Kidney (tissue), 14 donors: Measurements from ENCODE around the gene MFNG. TPM values are rescaled to one million over a fixed set of nuclear protein-coding genes. Genes with fewer than 3 reads are reported as not detected.

Experiments used
- DNase-seq, 5 donors: peaks; one replicate each; pipeline ENCODE4 v3.0.0-alpha.2; 2013 to 2020
- FAIRE-seq: peaks from 2 replicates; lab custom pipeline; 2012; peaks lifted over from hg19 to GRCh38; lab: Jason Lieb, UNC
- H3K27ac ChIP-seq, 2 donors: one replicate each; pipeline ENCODE4 v1.7.0; 2013; ENCODE audit warnings: low read depth in 2 of 2, low read length in 2 of 2, inconsistent platforms in 1 of 2
- H3K27me3 ChIP-seq: one replicate; pipeline ENCODE4 v1.7.1; 2013; ENCODE audit warnings: low read length, inconsistent platforms; ENCODE audit not compliant: control insufficient read depth, insufficient read depth
- H3K36me3 ChIP-seq, 3 donors: one replicate each; pipeline versions ENCODE4 v1.7.0 to v1.7.1; 2013; ENCODE audit warnings: low read length in 3 of 3, control low read depth in 1 of 3, inconsistent platforms in 1 of 3; ENCODE audit not compliant: insufficient read depth in 3 of 3, control insufficient read depth in 2 of 3
- H3K4me1 ChIP-seq, 3 donors: one replicate each; pipeline versions ENCODE4 v1.7.0 to v1.7.1; 2013; ENCODE audit warnings: low read length in 3 of 3, inconsistent platforms in 1 of 3, low read depth in 1 of 3; ENCODE audit not compliant: control insufficient read depth in 2 of 3, insufficient read depth in 2 of 3
- H3K4me3 ChIP-seq, 3 donors: one replicate each; pipeline versions ENCODE4 v1.7.0 to v1.8.1; 2013; ENCODE audit warnings: low read length in 3 of 3, control low read depth in 1 of 3, inconsistent platforms in 1 of 3
- H3K9ac ChIP-seq, 3 donors: one replicate each; pipeline versions ENCODE4 v1.7.0 to v1.7.1; 2013; ENCODE audit warnings: low read length in 3 of 3, control low read depth in 1 of 3, inconsistent platforms in 1 of 3
- H3K9me3 ChIP-seq, 3 donors: one replicate each; pipeline versions ENCODE4 v1.7.0 to v1.7.1; 2013; ENCODE audit warnings: low read length in 3 of 3, control low read depth in 1 of 3, inconsistent platforms in 1 of 3; ENCODE audit not compliant: control insufficient read depth in 2 of 3, insufficient read depth in 1 of 3
- CTCF ChIP-seq: IDR thresholded peaks from 3 replicates; pipeline ENCODE4 v1.5.1; 2012; ENCODE audit warnings: mild to moderate bottlenecking, moderate library complexity, borderline replicate concordance; ENCODE audit not compliant: insufficient read depth; ENCODE audit errors: extremely low read depth
- intact Hi-C: fragments of 100-400 bp; cut with DNase I; formaldehyde crosslinking; loops from one replicate; pipeline ENCODE4 v1.11.1; 2022
- polyA plus RNA-seq: library from polyadenylated mRNA; stranded (reverse); fragments of 350-450 nt; fragmentation: Illumina TruSeq; extraction: RNeasy Lipid Tissue Mini Kit (QIAGEN cat#74804); gene quantifications from one replicate; pipeline ENCODE4 v1.2.3, GENCODE V29; 2014; ENCODE audit warnings: low read depth, low replicate concordance; ENCODE audit not compliant: insufficient read depth
- total RNA-seq: library from RNA; stranded (reverse); fragmentation: NEBNext Ultra II Directional; extraction: Animal tissue kit (Norgen Biotek cat#: 25700); gene quantifications from one replicate; pipeline ENCODE4 v1.2.1, GENCODE V29; 2021
- donor health status: control.
- donor health status: control.
- donor health status: control.
- donor health status: control.
- donor health status: control.
- donor health status: DM: yes; HTN: yes; CAD: no.
- donor health status: Normal renal cell carcinoma (clear cell type).

Gene MFNG
- total and polyA plus RNA-seq, 2 donors from 2014 or later, result 9.1 to 31.1 TPM

- DNase-seq, result peak in 2 of 5 donors; percentile 75 to 79
- no peak for TF ChIP-seq CTCF
These were observed 33.3 kb upstream of the MFNG start, which contains the start of gene CARD10 for GRCh38 chr22:37519268-37520195. Gene CARD10, minus strand, starts transcription at chr22:37519415. Its CDS starts 215 bp downstream, at chr22:37519200.

GRCh38 chr22:37518509-37519267 lies 32.5 kb upstream of the MFNG start:
- Histone ChIP-seq H3K9me3 (no peaks in the 10 kb centered on the region), H3K27me3 (no peaks in the 10 kb centered on the region), H3K27ac (peak overlapping the region; percentile 69 to 81), H3K36me3 (peaks cover 0 to 9% (median 6%) of the 10 kb centered on the region in 3 donors), H3K9ac (peak overlapping the region in 2 of 3 donors; percentile 84 to 89), H3K4me1 (peaks cover 0 to 22% (median 11%) of the 10 kb centered on the region in 3 donors), H3K4me3 (peak overlapping the region; percentile 40 to 74 (median 67))
- TF ChIP-seq CTCF, result no peak
- intact Hi-C loops, result no loop called here
- DNase-seq, result peak in 2 of 5 donors; percentile 61 to 76
- no peak for FAIRE-seq

More at GRCh38 chr22:37519268-37520195, 33.3 kb upstream of the MFNG start, which contains the start of gene CARD10:
- H3K9ac ChIP-seq, result peak within 1 kb of the TSS in 2 of 3 donors; percentile 84 to 89
- peak within 1 kb of the TSS; percentile 40 to 74 (median 67) for H3K4me3 ChIP-seq
- no peaks in the 10 kb centered on the region for H3K9me3 ChIP-seq
- intact Hi-C loops, result no loop called here
- peak within 1 kb of the TSS; percentile 69 to 81 for H3K27ac ChIP-seq
- H3K27me3 ChIP-seq, result no peaks in the 10 kb centered on the region
- H3K4me1 ChIP-seq, result peaks cover 0 to 18% (median 7%) of the 10 kb centered on the region in 3 donors
- no peak for FAIRE-seq
- peaks cover 0 to 9% (median 2%) of the 10 kb centered on the region in 3 donors for H3K36me3 ChIP-seq

DNA sequence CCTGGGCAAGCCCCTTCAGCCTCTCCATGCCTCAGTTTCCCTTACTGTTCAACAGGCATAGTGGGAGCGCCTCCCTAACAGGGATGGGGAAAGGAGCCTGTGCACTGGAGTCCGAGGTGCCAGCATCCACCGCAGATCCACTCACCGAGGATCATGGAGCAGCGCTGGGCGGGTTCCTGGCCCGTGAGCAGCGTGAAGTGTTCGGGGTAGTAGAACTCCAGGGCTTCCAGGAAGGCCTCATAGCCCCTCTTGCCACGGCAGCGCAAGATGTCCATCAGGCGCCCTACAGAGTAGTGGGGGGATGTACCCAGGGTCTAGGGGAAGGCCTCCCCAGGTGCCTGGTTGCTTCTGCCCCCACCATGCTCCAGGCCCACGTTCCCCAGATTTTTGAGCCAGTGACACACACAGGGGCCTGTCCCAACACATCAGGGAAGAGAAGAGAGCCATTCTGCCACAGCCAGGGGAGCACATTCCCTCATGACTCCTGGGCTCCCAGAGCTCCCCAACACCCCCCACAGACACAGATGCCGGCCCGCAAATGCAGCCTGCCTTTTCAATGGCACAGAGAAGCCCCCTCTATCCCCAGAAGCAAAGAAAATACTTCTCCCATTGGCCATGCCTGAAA lies 31.8 kb upstream of the MFNG start:
- Histone ChIP-seq H3K4me3 (peak overlapping the region; percentile 24 to 74 (median 67)), H3K9me3 (no peaks in the 10 kb centered on the region), H3K9ac (peak overlapping the region in 1 of 3 donors; percentile 84), H3K36me3 (peaks cover 0 to 9% (median 6%) of the 10 kb centered on the region in 3 donors), H3K27me3 (no peaks in the 10 kb centered on the region), H3K27ac (peak overlapping the region; percentile 52 to 81), H3K4me1 (peaks cover 0 to 25% (median 11%) of the 10 kb centered on the region in 3 donors)
- DNase-seq (peak in 1 of 5 donors; percentile 42), FAIRE-seq (no peak)
- intact Hi-C loops, result no loop called here
- TF ChIP-seq CTCF, result no peak
